HCT116 (cell line): ENCODE measurements around the gene ZNF225. TPM values are rescaled to one million over a fixed set of nuclear protein-coding genes. Genes with fewer than 3 reads are reported as not detected.

Source experiments
- ATAC-seq: fragments of 200-7000 bp; cut with Tn5 transposase; 2 replicates; pipeline ENCODE4 v1.9.1; 2020; ENCODE audit warnings: mild to moderate bottlenecking, moderate library complexity
- BruUV-seq: library from RNA; stranded (reverse); fragments of 400-500 nt; replicated peaks from 2 replicates; lab custom pipeline; 2021; lab: Mats Ljungman, UMichigan
- CTCF ChIA-PET: fragments of 300-600 bp; sonication (Branson Sonifier 250); formaldehyde crosslinking; loops from one replicate; lab custom pipeline; 2021; ENCODE audit warnings: antibody characterized with exemption; lab: Charles Lee
- POLR2A ChIA-PET: fragments of 300-600, 350-600 bp; sonication (Branson Sonifier 250); formaldehyde crosslinking; loops from one replicate; lab custom pipeline; 2021; ENCODE audit warnings: antibody characterized with exemption; lab: Charles Lee
- RAD21 ChIA-PET, 2 experiments: fragments of 300-600 bp; sonication (Branson Sonifier 250); formaldehyde crosslinking; loops; one replicate each; lab custom pipeline; 2023; ENCODE audit warnings: low total read pairs in 2 of 2; ENCODE audit not compliant: uncharacterized antibody in 2 of 2, unreplicated experiment in 2 of 2, low non-redundant PET in 1 of 2; lab: Charles Lee
- DNase-seq: peaks from one replicate; pipeline ENCODE4 v3.0.0-alpha.2; 2010; ENCODE audit warnings: low read depth, low spot score
- H2AFZ ChIP-seq: fragments of 200-600 bp; shearing (Covaris generic), sonication (generic); 2 replicates; pipeline ENCODE4 v1.6.1; 2017; ENCODE audit warnings: low read depth, mixed run types, mixed read lengths, antibody characterized with exemption, low read length; ENCODE audit not compliant: poor library complexity, severe bottlenecking
- H3K27ac ChIP-seq: 2 replicates; pipeline ENCODE4 v1.5.1; 2012; ENCODE audit warnings: low read depth, low read length
- H3K27me3 ChIP-seq: fragments of 200-600 bp; sonication (generic); 2 replicates; pipeline ENCODE4 v1.6.1; 2016; ENCODE audit warnings: mixed run types, low read length, mixed read lengths; ENCODE audit not compliant: insufficient read depth
- H3K36me3 ChIP-seq, 2 experiments: fragments of 200-500 bp in 1 of 2; fragments of 200-600 bp in 1 of 2; sonication (Bioruptor generic) in 1 of 2; sonication (generic) in 1 of 2; 2 replicates each; pipeline versions ENCODE4 v1.5.1 to v1.6.1; 2014 to 2016; ENCODE audit warnings: low read length in 2 of 2, inconsistent platforms in 1 of 2, mixed read lengths in 1 of 2, mixed run types in 1 of 2; ENCODE audit not compliant: insufficient read depth in 2 of 2, control insufficient read depth in 1 of 2
- H3K4me1 ChIP-seq, 2 experiments: fragments of 200-600 bp in 1 of 2; sonication (generic) in 1 of 2; 2 replicates each; pipeline versions ENCODE4 v1.5.1 to v1.6.1; 2012 to 2017; ENCODE audit warnings: low read length in 2 of 2, inconsistent platforms in 1 of 2, mild to moderate bottlenecking in 1 of 2, mixed read lengths in 1 of 2, mixed run types in 1 of 2, moderate library complexity in 1 of 2; ENCODE audit not compliant: insufficient read depth in 2 of 2, control insufficient read depth in 1 of 2
- H3K4me2 ChIP-seq: fragments of 200-600 bp; sonication (generic); 2 replicates; pipeline ENCODE4 v1.6.1; 2017; ENCODE audit warnings: mixed run types, low read length, mixed read lengths
- H3K4me3 ChIP-seq, 2 experiments: fragments of 200-600 bp in 1 of 2; sonication (generic) in 1 of 2; replicated peaks in 1 of 2; 2 replicates each; pipeline ENCODE4 v1.5.1; 2011 to 2016; ENCODE audit warnings: low read length in 2 of 2, control low read depth in 1 of 2, low read depth in 1 of 2, mild to moderate bottlenecking in 1 of 2, mixed read lengths in 1 of 2, mixed run types in 1 of 2
- H3K79me2 ChIP-seq: fragments of 200-600 bp; sonication (generic); 2 replicates; pipeline ENCODE4 v1.6.1; 2017; ENCODE audit warnings: mild to moderate bottlenecking, mixed run types, low read length, moderate library complexity, mixed read lengths; ENCODE audit not compliant: insufficient read depth
- H3K9ac ChIP-seq: fragments of 200-600 bp; sonication (generic); 2 replicates; pipeline ENCODE4 v1.6.1; 2016; ENCODE audit warnings: low read length, mixed read lengths
- H3K9me2 ChIP-seq: fragments of 200-600 bp; sonication (generic), shearing (Covaris generic); 2 replicates; pipeline ENCODE4 v1.6.1; 2017; ENCODE audit warnings: mixed run types, mild to moderate bottlenecking, moderate library complexity; ENCODE audit not compliant: insufficient read depth
- H3K9me3 ChIP-seq, 2 experiments: fragments of 200-500 bp in 1 of 2; fragments of 200-600 bp in 1 of 2; sonication (Bioruptor generic) in 1 of 2; sonication (generic) in 1 of 2; 2 replicates each; pipeline ENCODE4 v1.6.1; 2014 to 2017; ENCODE audit warnings: low read length in 2 of 2, mixed read lengths in 2 of 2, inconsistent platforms in 1 of 2, low read depth in 1 of 2, mild to moderate bottlenecking in 1 of 2, mixed run types in 1 of 2, moderate library complexity in 1 of 2; ENCODE audit not compliant: control insufficient read depth in 1 of 2, insufficient read depth in 1 of 2
- H4K20me1 ChIP-seq: fragments of 200-600 bp; sonication (generic), shearing (Covaris generic); 2 replicates; pipeline ENCODE4 v1.6.1; 2017; ENCODE audit warnings: mixed run types, mild to moderate bottlenecking, moderate library complexity; ENCODE audit not compliant: insufficient read depth
- ATF3 ChIP-seq: IDR thresholded peaks from 2 replicates; pipeline ENCODE4 v1.6.1; 2012
- CBX3 ChIP-seq: IDR thresholded peaks from 2 replicates; pipeline ENCODE4 v1.6.1; 2012; ENCODE audit warnings: low read depth
- CEBPB ChIP-seq: IDR thresholded peaks from 2 replicates; pipeline ENCODE4 v1.6.1; 2012; ENCODE audit warnings: low read depth
- CTCF ChIP-seq, 3 experiments: fragments of 200-600 bp in 1 of 3; sonication (generic) in 1 of 3; IDR thresholded peaks in 2 of 3; conservative IDR thresholded peaks in 1 of 3; 2 replicates each; pipeline ENCODE4 v1.5.1; 2012 to 2017; ENCODE audit warnings: low read depth in 2 of 3, low read length in 2 of 3, antibody characterized with exemption in 1 of 3, borderline replicate concordance in 1 of 3, control low read depth in 1 of 3, mild to moderate bottlenecking in 1 of 3, mixed read lengths in 1 of 3, mixed run types in 1 of 3, moderate library complexity in 1 of 3; ENCODE audit not compliant: insufficient read depth in 1 of 3
- EGR1 ChIP-seq: IDR thresholded peaks from 2 replicates; pipeline ENCODE4 v1.6.1; 2012; ENCODE audit warnings: low read depth
- FOSL1 ChIP-seq: IDR thresholded peaks from 2 replicates; pipeline ENCODE4 v1.6.1; 2012; ENCODE audit warnings: low read depth
- JUND ChIP-seq: IDR thresholded peaks from 2 replicates; pipeline ENCODE4 v1.6.1; 2012
- MAX ChIP-seq: IDR thresholded peaks from 2 replicates; pipeline ENCODE4 v1.6.1; 2012
- POLR2A ChIP-seq: IDR thresholded peaks from 2 replicates; pipeline ENCODE4 v1.7.0; 2011; ENCODE audit warnings: borderline replicate concordance; ENCODE audit not compliant: insufficient read depth, insufficient read length; ENCODE audit errors: extremely low read depth
- POLR2AphosphoS5 ChIP-seq: IDR thresholded peaks from 2 replicates; pipeline ENCODE4 v1.6.1; 2011; ENCODE audit warnings: mild to moderate bottlenecking, low read depth, low read length, moderate library complexity
- SIN3A ChIP-seq: IDR thresholded peaks from 2 replicates; pipeline ENCODE4 v1.6.1; 2012; ENCODE audit warnings: low read depth
- SP1 ChIP-seq: IDR thresholded peaks from 2 replicates; pipeline ENCODE4 v1.6.1; 2012; ENCODE audit warnings: low read depth
- SRF ChIP-seq: IDR thresholded peaks from 2 replicates; pipeline ENCODE4 v1.6.1; 2012; ENCODE audit warnings: low read depth
- TCF7L2 ChIP-seq: IDR thresholded peaks from 2 replicates; pipeline ENCODE4 v1.7.0; 2011; ENCODE audit warnings: borderline replicate concordance, inconsistent platforms; ENCODE audit not compliant: insufficient read depth, insufficient read length; ENCODE audit errors: extremely low read depth
- ZBTB33 ChIP-seq: IDR thresholded peaks from 2 replicates; pipeline ENCODE4 v1.6.1; 2011; ENCODE audit warnings: mild to moderate bottlenecking, low read length, moderate library complexity; ENCODE audit not compliant: insufficient replicate concordance; ENCODE audit errors: extremely low read depth
- intact Hi-C: fragments of 100-400 bp; cut with micrococcal nuclease; formaldehyde crosslinking; loops from 2 replicates; pipeline ENCODE4 v1.10.0; 2022
- total RNA-seq: library from RNA; stranded (reverse); gene quantifications from one replicate; pipeline ENCODE4 v1.2.1, GENCODE V29; 2021; ENCODE audit not compliant: unreplicated experiment

Gene ZNF225
- total RNA-seq, 1 experiment from 2014 or later: 2.8 TPM

- TF ChIP-seq ZBTB33 (peak; percentile 9), EGR1 (no peak)
Observed at GRCh38 chr19:44113138-44113783, at the start of gene ZNF225 (continued).

GRCh38 chr19:44066305-44066704, 46.9 kb upstream of the ZNF225 start:
- TF ChIP-seq CTCF (IDR thresholded peaks at IDR 0.05 in 2 of 3, conservative IDR thresholded peaks at IDR 0.05 in 1 of 3; ENCODE audit: borderline replicate concordance in 1 of 3, insufficient read depth in 1 of 3, low read depth in 2 of 3, low read length in 2 of 3) (no peak), ZBTB33 (no peak), CEBPB (no peak), CBX3 (no peak), MAX (no peak), SP1 (no peak), SRF (no peak), FOSL1 (no peak), POLR2AphosphoS5 (no peak), TCF7L2 (no peak), ATF3 (no peak), POLR2A (no peak), SIN3A (no peak), JUND (no peak)
- BruUV-seq: no TSS peak
- DNase-seq: no peak
- no peaks in the 10 kb centered on the region for H3K36me3 ChIP-seq
- no peaks in the 10 kb centered on the region for H3K27me3 ChIP-seq
- no peaks in the 10 kb centered on the region for H3K9me2 ChIP-seq
- CTCF ChIA-PET: no interaction called here
- ATAC-seq: no peak
- intact Hi-C loops: no loop called here
- POLR2A ChIA-PET: no interaction called here
- H3K4me3 ChIP-seq: no peak overlapping the region
- H3K27ac ChIP-seq: no peak overlapping the region
- no peak overlapping the region for H3K4me2 ChIP-seq
- H3K4me1 ChIP-seq: no peaks in the 10 kb centered on the region
- H2AFZ ChIP-seq: no peak overlapping the region
- RAD21 ChIA-PET: no interaction called here
- no peak overlapping the region for H3K9ac ChIP-seq
- no peaks in the 10 kb centered on the region for H4K20me1 ChIP-seq
- H3K79me2 ChIP-seq: no peaks in the 10 kb centered on the region
- peaks cover 0 to 20% of the 10 kb centered on the region in 2 experiments; a peak in 2 of 4 replicates for H3K9me3 ChIP-seq
